HFFc6 (cell line): ENCODE data around the gene MGAT3. TPM values are rescaled to one million over a fixed set of nuclear protein-coding genes. Genes with fewer than 3 reads are reported as not detected.

Experiments used
- DNase-seq: peaks from one replicate; pipeline ENCODE4 v3.0.0-alpha.2; 2018
- H3K27ac Mint-ChIP-seq: 2 replicates; pipeline ENCODE4 v1.8.0; 2020; ENCODE audit warnings: mild to moderate bottlenecking, mixed read lengths
- H3K27me3 Mint-ChIP-seq: 2 replicates; pipeline ENCODE4 v1.8.0; 2021; ENCODE audit warnings: mild to moderate bottlenecking, moderate library complexity, mixed read lengths; ENCODE audit not compliant: insufficient read depth
- H3K36me3 Mint-ChIP-seq: 2 replicates; pipeline ENCODE4 v1.8.0; 2021; ENCODE audit warnings: low read depth, mixed read lengths
- H3K4me1 Mint-ChIP-seq: 2 replicates; pipeline ENCODE4 v1.8.0; 2020; ENCODE audit warnings: low read depth, mixed read lengths
- H3K4me3 Mint-ChIP-seq: 2 replicates; pipeline ENCODE4 v1.8.0; 2020; ENCODE audit warnings: mild to moderate bottlenecking, moderate library complexity, mixed read lengths
- H3K9me3 Mint-ChIP-seq: 2 replicates; pipeline ENCODE4 v1.8.0; 2020; ENCODE audit warnings: mild to moderate bottlenecking, mixed read lengths
- CTCF ChIP-seq: fragments of 200-600 bp; sonication (generic); IDR thresholded peaks from 2 replicates; pipeline ENCODE4 v1.5.0; 2021; ENCODE audit warnings: antibody characterized with exemption, mild to moderate bottlenecking
- total RNA-seq, 6 experiments: library from RNA; stranded (reverse); fragmentation: NEBNext Ultra II Directional; extraction: Animal tissue kit (Norgen Biotek cat#: 25700); gene quantifications; 2 replicates in 1 of 6; 3 replicates in 5 of 6; pipeline ENCODE4 v1.2.3, GENCODE V29; 2021

Gene MGAT3
- total RNA-seq, 6 experiments from 2014 or later: not detected

GRCh38 chr22:39434243-39434653, 22.6 kb upstream of the MGAT3 start:
- no peaks in the 10 kb centered on the region for H3K9me3 Mint-ChIP-seq
- H3K27me3 Mint-ChIP-seq: peaks cover 4% of the 10 kb centered on the region
- no peak for TF ChIP-seq CTCF
- H3K27ac Mint-ChIP-seq: no peak overlapping the region
- H3K36me3 Mint-ChIP-seq: no peaks in the 10 kb centered on the region
- DNase-seq: no peak
- no peak overlapping the region for H3K4me3 Mint-ChIP-seq
- H3K4me1 Mint-ChIP-seq: peaks cover 23% of the 10 kb centered on the region

- H3K27ac Mint-ChIP-seq: no peak overlapping the region
- H3K36me3 Mint-ChIP-seq: no peaks in the 10 kb centered on the region
- TF ChIP-seq CTCF: no peak
- peaks cover 26% of the 10 kb centered on the region for H3K4me1 Mint-ChIP-seq
- DNase-seq: no peak
- H3K4me3 Mint-ChIP-seq: no peak overlapping the region
- H3K27me3 Mint-ChIP-seq: peaks cover 5% of the 10 kb centered on the region
- H3K9me3 Mint-ChIP-seq: no peaks in the 10 kb centered on the region
These were observed 22.1 kb upstream of the MGAT3 start for GRCh38 chr22:39434721-39435120.

GRCh38 chr22:39435616-39436015, 21.2 kb upstream of the MGAT3 start:
- no peak overlapping the region for H3K4me3 Mint-ChIP-seq
- TF ChIP-seq CTCF: no peak
- DNase-seq: no peak
- H3K27ac Mint-ChIP-seq: no peak overlapping the region
- no peaks in the 10 kb centered on the region for H3K9me3 Mint-ChIP-seq
- peaks cover 26% of the 10 kb centered on the region for H3K4me1 Mint-ChIP-seq
- H3K36me3 Mint-ChIP-seq: no peaks in the 10 kb centered on the region
- peaks cover 5% of the 10 kb centered on the region for H3K27me3 Mint-ChIP-seq

- Mint-ChIP-seq H3K9me3 (no peaks in the 10 kb centered on the region), H3K4me3 (no peak overlapping the region), H3K4me1 (peaks cover 19% of the 10 kb centered on the region), H3K36me3 (no peaks in the 10 kb centered on the region), H3K27ac (peak overlapping the region; percentile 74; the same call in 1 of the 2 replicates), H3K27me3 (peaks cover 11% of the 10 kb centered on the region)
- no peak for TF ChIP-seq CTCF
- no peak for DNase-seq
These were observed 18.8 kb upstream of the MGAT3 start for GRCh38 chr22:39437791-39438704.

- Mint-ChIP-seq H3K27ac (peak overlapping the region; percentile 74; the same call in 1 of the 2 replicates), H3K9me3 (no peaks in the 10 kb centered on the region), H3K36me3 (no peaks in the 10 kb centered on the region), H3K4me3 (peak overlapping the region; percentile 26; the same call in 1 of the 2 replicates), H3K27me3 (peaks cover 13% of the 10 kb centered on the region), H3K4me1 (peaks cover 22% of the 10 kb centered on the region)
- peak; percentile 29 for DNase-seq
- no peak for TF ChIP-seq CTCF
These were observed 17.6 kb upstream of the MGAT3 start for GRCh38 chr22:39439170-39439569.
